ENCODE results near the gene F10. TPM values are rescaled to one million over a fixed set of nuclear protein-coding genes. Genes with fewer than 3 reads are reported as not detected.

Gene F10
- total RNA-seq, 1 experiment from 2014 or later, result 0.18 TPM

- DNase-seq (ENCODE audit: low read depth, low spot score), result no peak
- no peak overlapping the region for H3K27ac ChIP-seq (ENCODE audit: low read length)
- no TSS peak for BruUV-seq (replicated peaks)
- H3K4me3 ChIP-seq (ENCODE audit: low read depth in 2 of 2, low read length in 2 of 2), result no peak overlapping the region
- no peaks in the 10 kb centered on the region for H3K27me3 ChIP-seq (ENCODE audit: control insufficient read depth, insufficient read depth, low read length)
- POLR2A ChIA-PET, result no interaction called here
- in situ Hi-C loops (cut with HindIII; ENCODE audit: low pct_unique_long_range_greater_than_20kb, low sequenced_read_pairs) (no loop called here), intact Hi-C loops (cut with micrococcal nuclease; ENCODE audit: unreplicated experiment) (no loop called here)
- TF ChIP-seq POLR2AphosphoS5 (IDR thresholded peaks at IDR 0.05; ENCODE audit: low read depth, low read length), result no peak
- TF ChIP-seq SIN3A (IDR thresholded peaks at IDR 0.05; ENCODE audit: borderline replicate concordance, insufficient read depth, low read depth, low read length), result no peak
- TF ChIP-seq REST (IDR thresholded peaks at IDR 0.05; ENCODE audit: insufficient read depth in 1 of 2, low read depth in 2 of 2, low read length in 1 of 2), result no peak
- no peak for TF ChIP-seq TCF7L2 (IDR thresholded peaks at IDR 0.05; ENCODE audit: low read depth, low read length)
- TF ChIP-seq CTCF (IDR thresholded peaks at IDR 0.05), result no peak
- H3K36me3 ChIP-seq (ENCODE audit: control insufficient read depth, insufficient read depth, low read length), result no peaks in the 10 kb centered on the region
- CTCF ChIA-PET, result no interaction called here
- H3K4me1 ChIP-seq (ENCODE audit: control insufficient read depth, insufficient read depth, low read length), result no peaks in the 10 kb centered on the region
- ATAC-seq, result no peak
- no peaks in the 10 kb centered on the region for H3K9me3 ChIP-seq (ENCODE audit: control insufficient read depth, insufficient read depth, low read depth, low read length)
Measured at GRCh38 chr13:113083022-113083373, 39.6 kb upstream of the F10 start.

- peak; percentile 7 for DNase-seq (ENCODE audit: low read depth, low spot score)
- H3K4me1 ChIP-seq (ENCODE audit: control insufficient read depth, insufficient read depth, low read length), result no peaks in the 10 kb centered on the region
- no peak overlapping the region for H3K4me3 ChIP-seq (ENCODE audit: low read depth in 2 of 2, low read length in 2 of 2)
- intact Hi-C loops (cut with micrococcal nuclease; ENCODE audit: unreplicated experiment), result no loop called here
- ATAC-seq, result peak; percentile 67
- no peaks in the 10 kb centered on the region for H3K9me3 ChIP-seq (ENCODE audit: control insufficient read depth, insufficient read depth, low read depth, low read length)
- H3K36me3 ChIP-seq (ENCODE audit: control insufficient read depth, insufficient read depth, low read length), result no peaks in the 10 kb centered on the region
- CTCF ChIA-PET, result no interaction called here
- POLR2A ChIA-PET, result no interaction called here
- H3K27ac ChIP-seq (ENCODE audit: low read length), result no peak overlapping the region
- H3K27me3 ChIP-seq (ENCODE audit: control insufficient read depth, insufficient read depth, low read length), result no peaks in the 10 kb centered on the region
- no TSS peak for BruUV-seq (replicated peaks)
- TF ChIP-seq TCF7L2 (IDR thresholded peaks at IDR 0.05; ENCODE audit: low read depth, low read length) (no peak), CTCF (IDR thresholded peaks at IDR 0.05) (no peak), POLR2AphosphoS5 (IDR thresholded peaks at IDR 0.05; ENCODE audit: low read depth, low read length) (no peak), REST (IDR thresholded peaks at IDR 0.05; ENCODE audit: insufficient read depth in 1 of 2, low read depth in 2 of 2, low read length in 1 of 2) (no peak), SIN3A (IDR thresholded peaks at IDR 0.05; ENCODE audit: borderline replicate concordance, insufficient read depth, low read depth, low read length) (no peak)
- in situ Hi-C loops (cut with HindIII; ENCODE audit: low pct_unique_long_range_greater_than_20kb, low sequenced_read_pairs), result no loop called here
Measured at GRCh38 chr13:113083402-113084061, 39.1 kb upstream of the F10 start.

Data from Panc1 (cell line).